ENCODE data around the gene PRKCD.

- TF ChIP-seq CTCF (IDR thresholded peaks at IDR 0.05) = no peak
- no peak for TF ChIP-seq EZH2 (IDR thresholded peaks at IDR 0.05; ENCODE audit: borderline replicate concordance, insufficient read depth, low read depth, low read length, poor library complexity, severe bottlenecking)
These were observed 55.7 kb downstream of the PRKCD start for GRCh38 chr3:53216723-53217122.
